GM18907 (cell line): ENCODE data around the gene DNAH7.

Experiments
- ATAC-seq: cut with Tn5 transposase; IDR thresholded peaks from one replicate; pipeline ENCODE4 v1.9.1; 2021; ENCODE audit warnings: mild to moderate bottlenecking, moderate library complexity; ENCODE audit not compliant: unreplicated experiment

Gene DNAH7

GRCh38 chr2:195818106-195818505, 250.5 kb downstream of the DNAH7 start:
- ATAC-seq: no peak

- ATAC-seq: no peak
These were observed 253.6 kb downstream of the DNAH7 start for GRCh38 chr2:195815083-195815482.

GRCh38 chr2:195813421-195813820, 255.2 kb downstream of the DNAH7 start:
- no peak for ATAC-seq

- no peak for ATAC-seq
These were observed 258.1 kb downstream of the DNAH7 start for GRCh38 chr2:195810340-195811098.

GRCh38 chr2:195808189-195808588, 260.4 kb downstream of the DNAH7 start:
- no peak for ATAC-seq

GRCh38 chr2:195805283-195805976, 263.2 kb downstream of the DNAH7 start:
- ATAC-seq: no peak

- no peak for ATAC-seq
These were observed 272.8 kb downstream of the DNAH7 start for GRCh38 chr2:195795879-195796278.

GRCh38 chr2:195793881-195794280, 274.8 kb downstream of the DNAH7 start:
- ATAC-seq: no peak

- ATAC-seq: no peak
These were observed 286.5 kb downstream of the DNAH7 start for GRCh38 chr2:195782156-195782555.

- no peak for ATAC-seq
These were observed 289.1 kb downstream of the DNAH7 start for GRCh38 chr2:195779491-195779890.

GRCh38 chr2:195769975-195770374, 298.7 kb downstream of the DNAH7 start:
- no peak for ATAC-seq

GRCh38 chr2:195768431-195768830, 300.2 kb downstream of the DNAH7 start:
- ATAC-seq: no peak

GRCh38 chr2:195766691-195767090, 301.9 kb downstream of the DNAH7 start:
- ATAC-seq: no peak

GRCh38 chr2:195763866-195764265, 304.8 kb downstream of the DNAH7 start:
- no peak for ATAC-seq

GRCh38 chr2:195759877-195760276, 308.8 kb downstream of the DNAH7 start:
- ATAC-seq: no peak

GRCh38 chr2:195758846-195759245, 309.8 kb downstream of the DNAH7 start:
- no peak for ATAC-seq

- no peak for ATAC-seq
These were observed 312.3 kb downstream of the DNAH7 start for GRCh38 chr2:195756218-195756942.

- ATAC-seq: no peak
These were observed 327.4 kb downstream of the DNAH7 start for GRCh38 chr2:195741191-195741590.

- no peak for ATAC-seq
These were observed 330.9 kb downstream of the DNAH7 start for GRCh38 chr2:195737511-195738325.

- ATAC-seq: no peak
These were observed 333.3 kb downstream of the DNAH7 start for GRCh38 chr2:195735347-195735746.

GRCh38 chr2:195734931-195735330, 333.7 kb downstream of the DNAH7 start:
- ATAC-seq: no peak
